Esophagus (tissue), 2 donors: ENCODE measurements around the gene PARP15. TPM values are rescaled to one million over a fixed set of nuclear protein-coding genes. Genes with fewer than 3 reads are reported as not detected.

Source experiments
- H3K27ac ChIP-seq, 2 donors: one replicate each; pipeline ENCODE4 v1.5.1; 2013; ENCODE audit warnings: low read depth in 2 of 2, mild to moderate bottlenecking in 2 of 2, inconsistent platforms in 1 of 2, low read length in 1 of 2, moderate library complexity in 1 of 2
- H3K27me3 ChIP-seq, 2 donors: one replicate each; pipeline ENCODE4 v1.6.1; 2013; ENCODE audit warnings: low read length in 2 of 2, control low read depth in 1 of 2, mild to moderate bottlenecking in 1 of 2; ENCODE audit not compliant: insufficient read depth in 2 of 2, control insufficient read depth in 1 of 2
- H3K36me3 ChIP-seq, 2 donors: one replicate each; pipeline ENCODE4 v1.6.1; 2013; ENCODE audit warnings: low read length in 1 of 2; ENCODE audit not compliant: control insufficient read depth in 2 of 2, insufficient read depth in 2 of 2
- H3K4me1 ChIP-seq, 2 donors: one replicate each; pipeline ENCODE4 v1.6.1; 2013; ENCODE audit warnings: low read length in 1 of 2; ENCODE audit not compliant: control insufficient read depth in 2 of 2, insufficient read depth in 2 of 2
- H3K4me3 ChIP-seq, 2 donors: one replicate each; pipeline ENCODE4 v1.5.1; 2013; ENCODE audit warnings: low read length in 2 of 2, mild to moderate bottlenecking in 2 of 2, low read depth in 1 of 2, moderate library complexity in 1 of 2
- H3K9me3 ChIP-seq, 2 donors: one replicate each; pipeline ENCODE4 v1.6.1; 2013; ENCODE audit warnings: mild to moderate bottlenecking in 2 of 2, low read depth in 1 of 2, low read length in 1 of 2, moderate library complexity in 1 of 2; ENCODE audit not compliant: control insufficient read depth in 2 of 2, insufficient read depth in 1 of 2
- WGBS, 2 donors: extraction: QIAGEN DNeasy Blood & Tissue Kit; methylation state at CpG; one replicate each; pipeline ENCODE4 v1.1.7; 2013; 5-methylcytosine and 5-hydroxymethylcytosine counted together
- polyA plus RNA-seq, 2 donors: library from polyadenylated mRNA; stranded (reverse); fragments of 200-250 nt; gene quantifications; one replicate each; pipeline ENCODE4 v1.2.3, GENCODE V29; 2013
- donor health status: healthy with polysubstance abuse.
- donor health status: Bipolar disorder and iron deficiency.

PARP15 gene
- under 1 TPM; 0.46 to 0.94 TPM for polyA plus RNA-seq

- Histone ChIP-seq H3K4me3 (peak within 1 kb of the TSS; percentile 41 to 62), H3K36me3 (no peaks in the 10 kb centered on the region), H3K27me3 (no peaks in the 10 kb centered on the region), H3K27ac (peak within 1 kb of the TSS in 1 of 2 donors; percentile 21), H3K4me1 (no peaks in the 10 kb centered on the region), H3K9me3 (peaks cover 0 to 3% of the 10 kb centered on the region in 2 donors)
- 9 to 10% methylated on average over 35 to 40 of the region's 40 CpGs for WGBS, 2 donors
Measured at GRCh38 chr3:122577409-122578031, at the start of gene PARP15. Gene PARP15 (plus strand): TSS chr3:122577650. CDS start chr3:122577668, 18 bp downstream.

- peaks cover 0 to 2% of the 10 kb centered on the region in 2 donors for H3K4me1 ChIP-seq
- 80 to 86% methylated on average over 2 of the region's 2 CpGs for WGBS, 2 donors
- no peak overlapping the region for H3K27ac ChIP-seq
- no peaks in the 10 kb centered on the region for H3K9me3 ChIP-seq
- no peak overlapping the region for H3K4me3 ChIP-seq
- H3K36me3 ChIP-seq: peaks cover 13 to 15% of the 10 kb centered on the region in 2 donors
- no peaks in the 10 kb centered on the region for H3K27me3 ChIP-seq
Measured at GRCh38 chr3:122530164-122530563, 47.3 kb upstream of the PARP15 start.

- H3K9me3 ChIP-seq: no peaks in the 10 kb centered on the region
- peaks cover 11 to 16% of the 10 kb centered on the region in 2 donors for H3K36me3 ChIP-seq
- no peak overlapping the region for H3K27ac ChIP-seq
- no peaks in the 10 kb centered on the region for H3K27me3 ChIP-seq
- 82 to 85% methylated on average over 2 of the region's 2 CpGs for WGBS, 2 donors
- no peak overlapping the region for H3K4me3 ChIP-seq
- peaks cover 0 to 2% of the 10 kb centered on the region in 2 donors for H3K4me1 ChIP-seq
Measured at GRCh38 chr3:122533480-122533879, 44.0 kb upstream of the PARP15 start.

- no peak overlapping the region for H3K4me3 ChIP-seq
- no peaks in the 10 kb centered on the region for H3K9me3 ChIP-seq
- H3K4me1 ChIP-seq: peaks cover 0 to 2% of the 10 kb centered on the region in 2 donors
- peaks cover 11 to 16% of the 10 kb centered on the region in 2 donors for H3K36me3 ChIP-seq
- 36 to 55% methylated on average over 1 of the region's 1 CpG for WGBS, 2 donors
- no peak overlapping the region for H3K27ac ChIP-seq
- H3K27me3 ChIP-seq: no peaks in the 10 kb centered on the region
Measured at GRCh38 chr3:122533931-122534334, 43.5 kb upstream of the PARP15 start.

GRCh38 chr3:122535964-122536631 is 41.4 kb upstream of the PARP15 start:
- Histone ChIP-seq H3K27ac (no peak overlapping the region), H3K27me3 (no peaks in the 10 kb centered on the region), H3K4me1 (peaks cover 0 to 2% of the 10 kb centered on the region in 2 donors), H3K36me3 (peaks cover 11 to 13% of the 10 kb centered on the region in 2 donors), H3K9me3 (no peaks in the 10 kb centered on the region), H3K4me3 (no peak overlapping the region)
- 86 to 91% methylated on average over 6 of the region's 6 CpGs for WGBS, 2 donors

- Histone ChIP-seq H3K4me3 (no peak overlapping the region), H3K4me1 (peaks cover 0 to 2% of the 10 kb centered on the region in 2 donors), H3K9me3 (no peaks in the 10 kb centered on the region), H3K36me3 (peaks cover 11 to 13% of the 10 kb centered on the region in 2 donors), H3K27me3 (no peaks in the 10 kb centered on the region), H3K27ac (no peak overlapping the region)
- WGBS, 2 donors: 65 to 74% methylated on average over 3 of the region's 3 CpGs
Measured at GRCh38 chr3:122536632-122537001, 40.8 kb upstream of the PARP15 start.

- Histone ChIP-seq H3K4me3 (no peak overlapping the region), H3K27me3 (no peaks in the 10 kb centered on the region), H3K4me1 (no peaks in the 10 kb centered on the region), H3K9me3 (no peaks in the 10 kb centered on the region), H3K36me3 (peaks cover 4 to 7% of the 10 kb centered on the region in 2 donors), H3K27ac (no peak overlapping the region)
- WGBS, 2 donors: 88 to 92% methylated on average over 7 of the region's 7 CpGs
Measured at GRCh38 chr3:122538956-122539490, 38.4 kb upstream of the PARP15 start.

GRCh38 chr3:122546151-122546550 is 31.3 kb upstream of the PARP15 start:
- H3K9me3 ChIP-seq: no peaks in the 10 kb centered on the region
- 86% methylated on average over 5 of the region's 5 CpGs for WGBS, 2 donors
- no peaks in the 10 kb centered on the region for H3K4me1 ChIP-seq
- H3K27ac ChIP-seq: no peak overlapping the region
- no peak overlapping the region for H3K4me3 ChIP-seq
- H3K27me3 ChIP-seq: no peaks in the 10 kb centered on the region
- H3K36me3 ChIP-seq: peaks cover 2 to 11% of the 10 kb centered on the region in 2 donors

- Histone ChIP-seq H3K36me3 (peaks cover 2 to 13% of the 10 kb centered on the region in 2 donors), H3K4me3 (no peak overlapping the region), H3K27me3 (no peaks in the 10 kb centered on the region), H3K9me3 (no peaks in the 10 kb centered on the region), H3K4me1 (no peaks in the 10 kb centered on the region), H3K27ac (no peak overlapping the region)
- WGBS, 2 donors: 55 to 69% methylated on average over 3 of the region's 3 CpGs
Measured at GRCh38 chr3:122548076-122548475, 29.4 kb upstream of the PARP15 start.
